C4-2B (cell line): Measurements from ENCODE around the gene OR5B2.

Experiments
- CTCF ChIP-seq: fragments of 450-650 bp; conservative IDR thresholded peaks from 2 replicates; pipeline ENCODE4 v1.5.1; 2017; ENCODE audit warnings: mild to moderate bottlenecking
- ZFX ChIP-seq: fragments of 450-650 bp; IDR thresholded peaks from 2 replicates; pipeline ENCODE4 v1.6.1; 2017

- TF ChIP-seq CTCF (no peak), ZFX (no peak)
These were observed 33.7 kb downstream of the OR5B2 start for GRCh38 chr11:58394195-58394594.
